SH-SY5Y (cell line): Measurements from ENCODE around the gene ADRA1B.

Experiments used
- GATA2 ChIP-seq: IDR thresholded peaks from 2 replicates; pipeline ENCODE4 v1.6.1; 2011; ENCODE audit warnings: mild to moderate bottlenecking, low read depth, low read length
- GATA3 ChIP-seq: IDR thresholded peaks from 2 replicates; pipeline ENCODE4 v1.6.1; 2011; ENCODE audit warnings: low read depth, mild to moderate bottlenecking, low read length, moderate library complexity

ADRA1B gene

GRCh38 chr5:159961176-159962160, 45.2 kb downstream of the ADRA1B start:
- TF ChIP-seq GATA2 (no peak), GATA3 (no peak)

- TF ChIP-seq GATA3: no peak
- TF ChIP-seq GATA2: no peak
Measured at GRCh38 chr5:159962214-159962613, 45.9 kb downstream of the ADRA1B start.

- no peak for TF ChIP-seq GATA3
- TF ChIP-seq GATA2: no peak
Measured at GRCh38 chr5:159963935-159964334, 47.7 kb downstream of the ADRA1B start.

GRCh38 chr5:159965031-159965837, 49.0 kb downstream of the ADRA1B start:
- no peak for TF ChIP-seq GATA3
- TF ChIP-seq GATA2: no peak

GRCh38 chr5:159969966-159970365, 53.7 kb downstream of the ADRA1B start:
- TF ChIP-seq GATA2 (no peak), GATA3 (no peak)

GRCh38 chr5:159971038-159971437, 54.8 kb downstream of the ADRA1B start:
- TF ChIP-seq GATA2 (no peak), GATA3 (no peak)

GRCh38 chr5:159971514-159971913, 55.2 kb downstream of the ADRA1B start:
- TF ChIP-seq GATA2: no peak
- no peak for TF ChIP-seq GATA3

GRCh38 chr5:159971931-159972461, 55.7 kb downstream of the ADRA1B start:
- TF ChIP-seq GATA2: no peak
- TF ChIP-seq GATA3: no peak

GRCh38 chr5:159972538-159973362, 56.5 kb downstream of the ADRA1B start:
- TF ChIP-seq GATA3 (no peak), GATA2 (no peak)

- no peak for TF ChIP-seq GATA3
- TF ChIP-seq GATA2: no peak
Measured at GRCh38 chr5:159975462-159976019, 59.3 kb downstream of the ADRA1B start.

GRCh38 chr5:159976921-159977320, 60.6 kb downstream of the ADRA1B start:
- TF ChIP-seq GATA2 (no peak), GATA3 (no peak)

GRCh38 chr5:159978358-159978757, 62.1 kb downstream of the ADRA1B start:
- no peak for TF ChIP-seq GATA3
- TF ChIP-seq GATA2: no peak
